Measurements from ENCODE around the gene C13orf46. TPM values are rescaled to one million over a fixed set of nuclear protein-coding genes. Genes with fewer than 3 reads are reported as not detected.

C13orf46 gene
- total and polyA plus RNA-seq, 2 of the 8 experiments (the other 6 are each of a cell fraction or from before 2014, with no cell fraction given): 0.23 to 0.28 TPM

DNA sequence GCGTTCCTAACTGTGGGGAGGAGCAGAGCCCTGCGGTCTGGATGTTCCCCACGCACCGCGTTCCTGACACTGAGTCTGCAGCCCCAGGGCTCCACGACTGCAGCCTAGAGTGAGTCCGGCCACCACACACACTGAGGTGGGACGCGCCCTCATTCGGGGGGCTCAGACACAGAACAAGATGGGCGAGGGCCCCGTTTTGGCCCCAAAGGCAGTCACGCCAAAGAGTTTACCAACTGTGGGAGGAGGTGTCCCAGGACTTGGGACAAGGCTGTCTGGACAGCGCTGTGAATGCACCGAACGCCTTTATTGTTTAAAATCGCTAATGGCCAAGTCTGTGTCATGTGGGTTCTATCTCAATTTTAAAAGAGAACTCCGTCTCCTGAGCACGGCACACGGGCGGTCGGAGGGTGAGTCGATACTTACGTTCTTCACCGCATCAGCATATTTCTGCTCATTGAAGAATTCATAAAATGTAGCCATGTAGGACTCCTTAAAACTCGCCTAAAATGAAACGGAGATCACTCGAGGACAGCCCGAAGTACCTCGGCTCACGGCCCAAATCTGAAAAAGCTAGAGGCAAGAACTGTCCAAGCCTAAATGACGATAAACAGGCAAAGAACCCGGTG lies 35.2 kb upstream of the C13orf46 start:
- no peak overlapping the region for H3K4ac ChIP-seq (replicated peaks; ENCODE audit: insufficient read length, low read depth, low read length)
- POLR2A ChIA-PET (ENCODE audit: partially characterized antibody): no interaction called here
- no peak for FAIRE-seq

More for the DNA sequence above, 35.2 kb upstream of the C13orf46 start:
- Histone ChIP-seq H3K23ac (ENCODE audit: insufficient read length) (no peak overlapping the region), H2BK5ac (ENCODE audit: low read depth, low read length) (no peak overlapping the region), H2BK12ac (ENCODE audit: low read depth, low read length) (no peak overlapping the region), H3K4me2 (ENCODE audit: insufficient read depth in 1 of 2, low read depth in 2 of 2, low read length in 2 of 2) (no peak overlapping the region), H3K18ac (ENCODE audit: extremely low read depth, low read length) (no peak overlapping the region), H4K5ac (ENCODE audit: insufficient read length, low read depth, low read length) (no peak overlapping the region), H3K9ac (replicated peaks in 1 of 4; ENCODE audit: extremely low read depth in 1 of 4, low read depth in 3 of 4, low read length in 3 of 4) (no peak overlapping the region), H3K4me3 (ENCODE audit: extremely low read depth in 1 of 4, insufficient read depth in 2 of 4, low read depth in 3 of 4, low read length in 4 of 4) (no peak overlapping the region), H2AFZ (ENCODE audit: low read length) (no peak overlapping the region), H3K14ac (ENCODE audit: insufficient read length) (no peak overlapping the region), H2BK120ac (replicated peaks; ENCODE audit: low read depth, low read length) (no peak overlapping the region), H4K8ac (ENCODE audit: extremely low read depth, insufficient read depth, low read length) (no peak overlapping the region), H2BK20ac (ENCODE audit: low read length) (no peak overlapping the region), H4K20me1 (replicated peaks in 1 of 2; ENCODE audit: control insufficient read depth in 1 of 2, insufficient read depth in 2 of 2, low read length in 2 of 2) (peaks cover 0 to 4% of the 10 kb centered on the region in 2 experiments), H3K23me2 (ENCODE audit: low read depth, low read length) (peaks cover 5% of the 10 kb centered on the region; the same call in 1 of the 2 replicates), H3K79me2 (ENCODE audit: control insufficient read depth in 1 of 2, insufficient read depth in 2 of 2, low read length in 2 of 2) (no peaks in the 10 kb centered on the region), H3K79me1 (ENCODE audit: low read depth, low read length) (no peaks in the 10 kb centered on the region), H3K56ac (replicated peaks; ENCODE audit: insufficient read length, low read depth, low read length) (no peak overlapping the region), H3K27ac (ENCODE audit: low read depth, low read length) (no peak overlapping the region), H3K36me3 (ENCODE audit: control insufficient read depth in 2 of 4, insufficient read depth in 4 of 4, low read length in 3 of 4) (no peaks in the 10 kb centered on the region), H4K91ac (replicated peaks; ENCODE audit: insufficient read length, low read length) (no peak overlapping the region), H3K9me3 (ENCODE audit: insufficient read depth in 2 of 2, low read depth in 1 of 2, low read length in 1 of 2) (no peaks in the 10 kb centered on the region), H3K4me1 (replicated peaks in 1 of 4; ENCODE audit: control insufficient read depth in 3 of 4, insufficient read depth in 4 of 4, low read length in 3 of 4) (no peaks in the 10 kb centered on the region), H3K27me3 (replicated peaks in 1 of 4; ENCODE audit: control insufficient read depth in 3 of 4, extremely low read depth in 1 of 4, insufficient read depth in 3 of 4, low read length in 3 of 4) (no peaks in the 10 kb centered on the region), H2AK5ac (ENCODE audit: low read depth, low read length) (no peak overlapping the region), H2BK15ac (ENCODE audit: low read length) (no peak overlapping the region)
- TF ChIP-seq GTF2F1 (IDR thresholded peaks at IDR 0.05; ENCODE audit: borderline replicate concordance, low read depth, low read length) (no peak), RFX5 (IDR thresholded peaks at IDR 0.05; ENCODE audit: borderline replicate concordance, low read depth, low read length) (no peak), TBP (IDR thresholded peaks at IDR 0.05; ENCODE audit: low read depth, low read length) (no peak), JUND (IDR thresholded peaks at IDR 0.05; ENCODE audit: low read length) (no peak), NRF1 (IDR thresholded peaks at IDR 0.05; ENCODE audit: low read depth, low read length) (no peak), BACH1 (IDR thresholded peaks at IDR 0.05; ENCODE audit: low read length) (no peak), TCF12 (IDR thresholded peaks at IDR 0.05; ENCODE audit: low read depth, low read length) (no peak), SIX5 (IDR thresholded peaks at IDR 0.05; ENCODE audit: low read depth, low read length) (no peak), EZH2 (IDR thresholded peaks at IDR 0.05; ENCODE audit: low read depth, low read length, severe bottlenecking) (no peak)
- TF ChIP-seq, protein P1, sequence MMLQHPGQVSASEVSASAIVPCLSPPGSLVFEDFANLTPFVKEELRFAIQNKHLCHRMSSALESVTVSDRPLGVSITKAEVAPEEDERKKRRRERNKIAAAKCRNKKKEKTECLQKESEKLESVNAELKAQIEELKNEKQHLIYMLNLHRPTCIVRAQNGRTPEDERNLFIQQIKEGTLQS (IDR thresholded peaks at IDR 0.05; ENCODE audit: insufficient read depth, low read depth, low read length): no peak
- TF ChIP-seq, protein P2, sequence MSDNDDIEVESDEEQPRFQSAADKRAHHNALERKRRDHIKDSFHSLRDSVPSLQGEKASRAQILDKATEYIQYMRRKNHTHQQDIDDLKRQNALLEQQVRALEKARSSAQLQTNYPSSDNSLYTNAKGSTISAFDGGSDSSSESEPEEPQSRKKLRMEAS (IDR thresholded peaks at IDR 0.05): no peak
- CTCF ChIA-PET (ENCODE audit: partially characterized antibody): interaction anchor here (0.6 kb wide), 1 partner anchor 146 kb away, joined by 3 read pairs; no protein-coding TSS in a partner anchor
- WGBS, 2 experiments (ENCODE audit: extremely low coverage in 1 of 2, insufficient coverage in 1 of 2, insufficient read length in 1 of 2, insufficient replicate concordance in 2 of 2, low coverage in 1 of 2, low lambda C conversion rate in 2 of 2, missing lambda C conversion rate in 1 of 2): 89% methylated on average over 33 of the region's 33 CpGs; no CpG with 5 or more reads in 1 of the 2 experiments
- no peak for DNase-seq (ENCODE audit: low read depth in 1 of 2, low spot score in 2 of 2)

Measured in H1 (cell line).